NT2/D1 (cell line): Measurements from ENCODE around the gene SLC3A2.
A peak's percentile ranks its signal among the peaks of the same experiment; 100 is the strongest.
"Not testable (repeated sequence)": the region's sequence is repeated elsewhere in the genome, so short reads cannot be mapped to it uniquely, and the experiment has no call there.

Experiments
- DNase-seq: peaks from one replicate; pipeline ENCODE4 v3.0.0-alpha.2; 2011; ENCODE audit warnings: low read depth, low spot score
- H3K27me3 ChIP-seq: 2 replicates; pipeline ENCODE4 v1.6.0; 2011; ENCODE audit warnings: mild to moderate bottlenecking; ENCODE audit not compliant: insufficient read length, insufficient read depth
- H3K36me3 ChIP-seq: 2 replicates; pipeline ENCODE4 v1.6.1; 2011; ENCODE audit warnings: mild to moderate bottlenecking, low read length, mixed read lengths; ENCODE audit not compliant: insufficient read depth, insufficient read length
- H3K4me1 ChIP-seq: 2 replicates; pipeline ENCODE4 v1.5.1; 2011; ENCODE audit not compliant: insufficient read depth, insufficient read length
- H3K4me3 ChIP-seq: 2 replicates; pipeline ENCODE4 v1.5.1; 2011; ENCODE audit warnings: low read depth; ENCODE audit not compliant: insufficient read length
- H3K9ac ChIP-seq: 2 replicates; pipeline ENCODE4 v1.6.0; 2011; ENCODE audit warnings: low read depth; ENCODE audit not compliant: insufficient read length
- H3K9me3 ChIP-seq: 2 replicates; pipeline ENCODE4 v1.5.1; 2011; ENCODE audit warnings: mild to moderate bottlenecking, low read length; ENCODE audit not compliant: insufficient read depth
- SUZ12 ChIP-seq: IDR thresholded peaks from 2 replicates; pipeline ENCODE4 v1.6.1; 2011; ENCODE audit not compliant: insufficient read length, insufficient read depth; ENCODE audit errors: extremely low read depth
- YY1 ChIP-seq: IDR thresholded peaks from 2 replicates; pipeline ENCODE4 v1.6.1; 2011; ENCODE audit not compliant: insufficient read length, insufficient read depth
- ZNF274 ChIP-seq: IDR thresholded peaks from 2 replicates; pipeline ENCODE4 v1.6.1; 2011; ENCODE audit warnings: mild to moderate bottlenecking, low read depth, low read length

The SLC3A2 gene

DNA sequence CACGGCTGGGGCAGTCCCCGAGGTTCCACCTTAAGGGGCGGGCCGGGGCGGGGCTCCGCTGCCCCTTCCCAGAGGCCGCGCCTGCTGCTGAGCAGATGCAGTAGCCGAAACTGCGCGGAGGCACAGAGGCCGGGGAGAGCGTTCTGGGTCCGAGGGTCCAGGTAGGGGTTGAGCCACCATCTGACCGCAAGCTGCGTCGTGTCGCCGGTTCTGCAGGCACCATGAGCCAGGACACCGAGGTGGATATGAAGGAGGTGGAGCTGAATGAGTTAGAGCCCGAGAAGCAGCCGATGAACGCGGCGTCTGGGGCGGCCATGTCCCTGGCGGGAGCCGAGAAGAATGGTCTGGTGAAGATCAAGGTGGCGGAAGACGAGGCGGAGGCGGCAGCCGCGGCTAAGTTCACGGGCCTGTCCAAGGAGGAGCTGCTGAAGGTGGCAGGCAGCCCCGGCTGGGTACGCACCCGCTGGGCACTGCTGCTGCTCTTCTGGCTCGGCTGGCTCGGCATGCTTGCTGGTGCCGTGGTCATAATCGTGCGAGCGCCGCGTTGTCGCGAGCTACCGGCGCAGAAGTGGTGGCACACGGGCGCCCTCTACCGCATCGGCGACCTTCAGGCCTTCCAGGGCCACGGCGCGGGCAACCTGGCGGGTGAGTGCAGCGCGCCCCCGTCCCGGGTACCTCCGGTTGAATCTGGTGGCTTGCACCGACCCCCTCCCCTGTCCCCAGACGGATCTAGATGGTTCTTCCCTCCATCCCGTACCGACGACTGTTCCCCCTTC lies at the start of gene SLC3A2:
SLC3A2 (plus strand) TSS at position 94 of the 776 bp plus-strand sequence; CDS start at position 222, 128 bp downstream.
- peak within 1 kb of the TSS; percentile 99 for H3K4me3 ChIP-seq
- H3K27me3 ChIP-seq: no peaks in the 10 kb centered on the region
- H3K36me3 ChIP-seq: peaks cover 87% of the 10 kb centered on the region
- H3K9me3 ChIP-seq: no peaks in the 10 kb centered on the region
- peaks cover 19% of the 10 kb centered on the region for H3K4me1 ChIP-seq
- TF ChIP-seq ZNF274: no peak
- TF ChIP-seq YY1: no peak
- TF ChIP-seq SUZ12: no peak
- H3K9ac ChIP-seq: peak within 1 kb of the TSS; percentile 100
- peak; percentile 71 for DNase-seq

DNA sequence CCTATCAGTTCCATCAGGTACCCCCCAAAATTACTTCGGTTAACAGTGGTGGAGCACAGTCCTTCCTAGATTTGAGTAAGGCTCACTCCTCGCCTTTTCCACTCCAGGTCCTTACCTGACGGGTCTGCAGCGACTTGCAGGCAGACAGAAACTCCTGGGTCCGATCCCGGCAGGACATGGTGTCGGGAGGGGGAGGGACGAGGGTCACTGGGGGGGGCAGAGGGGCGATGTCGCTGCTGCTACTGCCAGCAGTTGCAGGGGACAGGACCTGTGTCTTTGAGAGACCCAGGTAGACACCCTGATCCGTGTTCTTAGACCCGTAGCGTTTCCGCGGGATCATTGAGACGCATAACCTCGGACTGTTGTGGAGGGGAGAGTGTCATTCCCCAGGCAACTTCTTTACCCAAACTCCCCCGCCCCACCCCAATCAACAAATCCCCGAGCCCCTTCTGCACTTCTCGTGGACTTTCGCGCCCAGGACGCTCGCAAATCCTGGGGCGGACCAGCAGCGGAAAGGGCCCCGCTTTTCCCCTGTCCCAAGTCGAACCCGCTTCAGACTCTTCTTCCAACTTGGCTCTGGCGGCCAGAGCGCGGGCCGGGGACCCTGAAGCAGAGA lies 49.7 kb upstream of the SLC3A2 start:
- Histone ChIP-seq H3K9me3 (no peaks in the 10 kb centered on the region), H3K27me3 (no peaks in the 10 kb centered on the region), H3K4me1 (peaks cover 7% of the 10 kb centered on the region), H3K4me3 (peak overlapping the region; percentile 93), H3K9ac (peak overlapping the region; percentile 92), H3K36me3 (peaks cover 63% of the 10 kb centered on the region)
- TF ChIP-seq YY1 (no peak), SUZ12 (no peak), ZNF274 (no peak)
- no peak for DNase-seq

DNA sequence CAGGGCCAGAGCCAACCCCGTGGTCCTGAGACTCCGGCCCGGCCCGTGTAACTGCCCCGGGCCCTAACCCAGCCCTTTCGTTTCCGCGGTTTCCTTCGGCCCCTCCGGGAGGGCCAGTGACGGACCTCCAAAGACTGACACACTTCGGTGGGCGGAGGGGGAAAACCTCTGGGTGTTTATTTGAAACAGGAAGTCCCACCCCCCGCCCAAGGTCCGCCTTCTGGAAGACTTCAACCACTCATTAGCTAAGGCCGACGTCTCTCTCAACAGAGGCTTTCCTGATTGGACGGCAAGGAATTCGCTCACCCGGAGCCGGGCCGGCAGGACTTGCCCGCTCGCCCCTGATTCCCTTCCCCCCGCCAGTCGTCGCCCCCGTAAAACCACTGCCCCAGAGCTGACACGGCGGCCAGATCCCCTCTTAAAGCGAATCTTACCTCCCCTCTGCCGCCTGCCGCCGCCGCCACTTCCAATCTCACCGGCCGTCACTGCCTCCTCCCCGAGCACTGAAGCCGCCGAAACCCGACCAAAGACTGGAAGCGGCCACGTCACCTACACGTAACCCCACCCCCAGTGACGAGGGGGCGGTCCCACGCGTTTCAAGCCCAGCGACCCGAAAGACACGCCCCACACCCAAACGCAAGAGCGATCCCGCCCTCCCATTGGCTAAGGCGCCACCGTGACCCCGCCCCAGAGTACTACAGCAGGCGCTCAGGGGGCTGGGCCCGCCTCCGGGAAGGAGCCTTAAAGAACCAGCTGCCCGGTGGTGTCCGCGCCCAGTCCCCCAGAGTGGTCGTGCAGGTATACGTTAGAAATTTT lies 49.0 kb upstream of the SLC3A2 start, which contains the start of gene STX5:
STX5 (minus strand) TSS at position 532 of the 816 bp plus-strand sequence. CDS start 808 bp downstream, outside the sequence.
- Histone ChIP-seq H3K36me3 (peaks cover 68% of the 10 kb centered on the region), H3K4me3 (peak within 1 kb of the TSS; percentile 93), H3K27me3 (no peaks in the 10 kb centered on the region), H3K9ac (peak within 1 kb of the TSS; percentile 96), H3K9me3 (no peaks in the 10 kb centered on the region), H3K4me1 (peaks cover 7% of the 10 kb centered on the region)
- DNase-seq: peak; percentile 99
- no peak for TF ChIP-seq YY1
- TF ChIP-seq ZNF274: no peak
- no peak for TF ChIP-seq SUZ12

- DNase-seq: no peak
- TF ChIP-seq SUZ12 (no peak), YY1 (no peak), ZNF274 (no peak)
- H3K4me1 ChIP-seq: peaks cover 8% of the 10 kb centered on the region
- no peaks in the 10 kb centered on the region for H3K9me3 ChIP-seq
- peak within 1 kb of the TSS; percentile 96 for H3K9ac ChIP-seq
- H3K4me3 ChIP-seq: peak within 1 kb of the TSS; percentile 93
- H3K36me3 ChIP-seq: peaks cover 67% of the 10 kb centered on the region
- H3K27me3 ChIP-seq: no peaks in the 10 kb centered on the region
Observed at GRCh38 chr11:62832336-62833234, 48.1 kb upstream of the SLC3A2 start, which contains the start of gene TEX54. TEX54 (minus strand) TSS chr11:62832841.

GRCh38 chr11:62835336-62835735 lies 45.4 kb upstream of the SLC3A2 start:
- Histone ChIP-seq H3K27me3 (no peaks in the 10 kb centered on the region), H3K4me1 (peaks cover 7% of the 10 kb centered on the region), H3K36me3 (peaks cover 64% of the 10 kb centered on the region), H3K9ac (no peak overlapping the region), H3K4me3 (no peak overlapping the region), H3K9me3 (no peaks in the 10 kb centered on the region)
- TF ChIP-seq ZNF274: no peak
- no peak for TF ChIP-seq SUZ12
- TF ChIP-seq YY1: no peak
- no peak for DNase-seq

DNA sequence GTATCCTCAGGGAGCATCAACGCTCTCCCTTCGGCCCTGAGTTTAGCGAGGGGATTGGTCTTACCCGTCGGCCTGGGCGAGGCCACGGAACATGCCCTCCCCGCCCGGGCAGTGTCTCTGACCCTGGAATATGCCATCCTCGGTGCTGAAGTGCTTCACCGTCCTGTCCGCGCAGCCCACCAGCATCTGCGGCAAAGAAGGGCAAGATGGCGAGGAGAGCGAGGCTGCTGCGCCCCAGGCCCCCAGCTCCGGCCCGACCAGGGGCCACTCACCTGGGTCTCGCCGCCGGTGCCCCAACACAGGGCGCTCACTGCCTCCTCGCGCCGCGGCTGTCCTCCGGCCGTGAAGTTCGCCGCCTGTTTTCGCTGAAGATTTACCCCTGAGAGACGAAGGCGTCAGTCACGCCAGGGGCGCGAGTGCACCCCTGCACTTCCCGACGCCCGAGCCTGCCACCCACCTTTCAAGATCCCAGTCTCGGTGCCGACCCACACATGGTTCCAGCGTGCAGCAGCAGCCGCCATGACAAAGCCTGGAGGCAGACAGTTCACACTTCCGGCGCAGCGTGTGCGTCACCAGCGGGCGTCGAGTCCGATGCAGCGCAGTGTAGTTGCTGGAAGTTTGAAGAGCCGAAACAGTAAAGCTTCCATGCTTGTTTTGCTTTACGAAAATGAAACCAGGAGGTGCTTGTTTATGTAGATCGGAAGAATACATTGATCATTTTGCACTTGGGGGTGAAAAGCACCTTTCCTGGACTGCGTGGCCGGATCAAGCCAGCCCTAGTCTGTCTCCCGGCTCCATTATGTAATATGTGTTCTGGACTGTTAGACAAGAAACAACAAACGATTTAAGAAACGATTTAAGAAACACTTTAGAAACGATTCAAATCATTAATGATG lies 41.4 kb upstream of the SLC3A2 start, which contains the start of gene WDR74:
WDR74 (minus strand) TSS at position 541 of the 896 bp plus-strand sequence; CDS start at position 521, 20 bp downstream.
- H3K27me3 ChIP-seq: no peaks in the 10 kb centered on the region
- DNase-seq: peak; percentile 86
- TF ChIP-seq YY1 (peak; percentile 93), ZNF274 (no peak), SUZ12 (no peak)
- peak within 1 kb of the TSS; percentile 98 for H3K4me3 ChIP-seq
- H3K9me3 ChIP-seq: no peaks in the 10 kb centered on the region
- H3K9ac ChIP-seq: peak within 1 kb of the TSS; percentile 99
- H3K36me3 ChIP-seq: peaks cover 43% of the 10 kb centered on the region
- H3K4me1 ChIP-seq: peaks cover 7% of the 10 kb centered on the region

- peaks cover 28% of the 10 kb centered on the region for H3K36me3 ChIP-seq
- H3K9me3 ChIP-seq, H3K4me1 ChIP-seq, H3K27me3 ChIP-seq, DNase-seq: not testable (repeated sequence)
- H3K4me3 ChIP-seq: peak overlapping the region; percentile 41
- peak overlapping the region; percentile 99 for H3K9ac ChIP-seq
Observed at GRCh38 chr11:62840721-62841360, 39.9 kb upstream of the SLC3A2 start.
